Keratinocyte (primary cell): ENCODE data around the gene LGI4. TPM values are rescaled to one million over a fixed set of nuclear protein-coding genes. Genes with fewer than 3 reads are reported as not detected.

Experiments
- DNase-seq: peaks from one replicate; pipeline ENCODE4 v3.0.0-alpha.2; 2011; ENCODE audit warnings: low read depth, missing footprints, low spot score
- FAIRE-seq: peaks from 2 replicates; lab custom pipeline; 2011; peaks lifted over from hg19 to GRCh38; lab: Jason Lieb, UNC
- H2AFZ ChIP-seq: 2 replicates; pipeline ENCODE4 v1.6.0; 2012; ENCODE audit warnings: low read length, control low read depth, inconsistent platforms; ENCODE audit not compliant: control insufficient read depth
- H3K27ac ChIP-seq: 2 replicates; pipeline ENCODE4 v1.5.1; 2011; ENCODE audit warnings: low read length; ENCODE audit not compliant: control insufficient read depth, insufficient read depth
- H3K27me3 ChIP-seq: 3 replicates; pipeline ENCODE4 v1.6.0; 2011; ENCODE audit warnings: low read length; ENCODE audit not compliant: control insufficient read depth, insufficient read depth; ENCODE audit errors: extremely low read depth
- H3K36me3 ChIP-seq, 2 experiments: 2 replicates in 1 of 2; 3 replicates in 1 of 2; pipeline ENCODE4 v1.5.1; 2011; ENCODE audit warnings: low read length in 2 of 2, mild to moderate bottlenecking in 1 of 2; ENCODE audit not compliant: control insufficient read depth in 2 of 2, insufficient read depth in 2 of 2; ENCODE audit errors: extremely low read depth in 1 of 2
- H3K4me1 ChIP-seq: 3 replicates; pipeline ENCODE4 v1.5.1; 2011; ENCODE audit warnings: low read length; ENCODE audit not compliant: control insufficient read depth, insufficient read depth; ENCODE audit errors: extremely low read depth
- H3K4me2 ChIP-seq: 3 replicates; pipeline ENCODE4 v1.6.0; 2011; ENCODE audit warnings: low read depth, low read length; ENCODE audit not compliant: control insufficient read depth, insufficient read depth; ENCODE audit errors: extremely low read depth
- H3K4me3 ChIP-seq, 3 experiments: fragments of 200-600 bp in 1 of 3; sonication (generic) in 1 of 3; 2 replicates in 2 of 3; 3 replicates in 1 of 3; pipeline ENCODE4 v1.5.1; 2011 to 2016; ENCODE audit warnings: low read length in 3 of 3, mild to moderate bottlenecking in 3 of 3, control low read depth in 2 of 3, inconsistent platforms in 1 of 3, low read depth in 1 of 3, mixed read lengths in 1 of 3, mixed run types in 1 of 3, moderate library complexity in 1 of 3; ENCODE audit not compliant: control insufficient read depth in 2 of 3, insufficient read depth in 2 of 3; ENCODE audit errors: extremely low read depth in 1 of 3
- H3K79me2 ChIP-seq: 2 replicates; pipeline ENCODE4 v1.6.0; 2012; ENCODE audit warnings: low read length; ENCODE audit not compliant: control insufficient read depth, insufficient read depth
- H3K9ac ChIP-seq: 3 replicates; pipeline ENCODE4 v1.6.0; 2011; ENCODE audit warnings: low read length; ENCODE audit not compliant: control insufficient read depth, insufficient read depth; ENCODE audit errors: extremely low read depth
- H3K9me1 ChIP-seq: 3 replicates; pipeline ENCODE4 v1.6.0; 2011; ENCODE audit warnings: low read length; ENCODE audit not compliant: control insufficient read depth, insufficient read depth; ENCODE audit errors: extremely low read depth
- H3K9me3 ChIP-seq: 2 replicates; pipeline ENCODE4 v1.5.1; 2012; ENCODE audit warnings: low read depth, low read length; ENCODE audit not compliant: control insufficient read depth
- H4K20me1 ChIP-seq: 3 replicates; pipeline ENCODE4 v1.6.0; 2011; ENCODE audit warnings: low read length; ENCODE audit not compliant: control insufficient read depth, insufficient read depth; ENCODE audit errors: extremely low read depth
- EZH2 ChIP-seq: IDR thresholded peaks from one replicate; pipeline ENCODE4 v1.6.1; 2012; ENCODE audit warnings: inconsistent platforms, mild to moderate bottlenecking, low read length, moderate library complexity
- dilution Hi-C: fragments of 300-500 bp; cut with MboI; formaldehyde crosslinking; loops from one replicate; pipeline ENCODE4 v1.7.0; 2020; ENCODE audit warnings: low sequenced_read_pairs; ENCODE audit not compliant: extremely low pct_ligation_motif_present
- polyA plus RNA-seq, 5 experiments: library from polyadenylated mRNA; depleted of rRNA in 3 of 5; stranded (reverse) in 3 of 5; stranded (forward) in 1 of 5; unstranded in 1 of 5; fragments of >200 nt; gene quantifications; 1 replicate in 1 of 5; 2 replicates in 3 of 5; 3 replicates in 1 of 5; pipeline versions ENCODE4 v1.2.1 to v1.2.3, GENCODE V29; 2011 to 2012; ENCODE audit warnings: missing spikeins in 2 of 5, low read depth in 1 of 5, low replicate concordance in 1 of 5
- TF ChIP-seq, protein P1 (sequence below), 3 experiments: IDR thresholded peaks in 1 of 3; conservative IDR thresholded peaks in 1 of 3; optimal IDR thresholded peaks in 1 of 3; 2 replicates in 2 of 3; 3 replicates in 1 of 3; pipeline versions ENCODE3 to v1.5.1; 2011; ENCODE audit warnings: low read length in 3 of 3, mild to moderate bottlenecking in 3 of 3, moderate library complexity in 2 of 3, control low read depth in 1 of 3, inconsistent platforms in 1 of 3; ENCODE audit not compliant: insufficient read depth in 2 of 3; ENCODE audit errors: extremely low read depth in 1 of 3

LGI4 gene
- polyA plus RNA-seq, 1 donor (not counting 4 experiments of a cell fraction or from before 2014, with no cell fraction given) = 0.01 TPM

DNA sequence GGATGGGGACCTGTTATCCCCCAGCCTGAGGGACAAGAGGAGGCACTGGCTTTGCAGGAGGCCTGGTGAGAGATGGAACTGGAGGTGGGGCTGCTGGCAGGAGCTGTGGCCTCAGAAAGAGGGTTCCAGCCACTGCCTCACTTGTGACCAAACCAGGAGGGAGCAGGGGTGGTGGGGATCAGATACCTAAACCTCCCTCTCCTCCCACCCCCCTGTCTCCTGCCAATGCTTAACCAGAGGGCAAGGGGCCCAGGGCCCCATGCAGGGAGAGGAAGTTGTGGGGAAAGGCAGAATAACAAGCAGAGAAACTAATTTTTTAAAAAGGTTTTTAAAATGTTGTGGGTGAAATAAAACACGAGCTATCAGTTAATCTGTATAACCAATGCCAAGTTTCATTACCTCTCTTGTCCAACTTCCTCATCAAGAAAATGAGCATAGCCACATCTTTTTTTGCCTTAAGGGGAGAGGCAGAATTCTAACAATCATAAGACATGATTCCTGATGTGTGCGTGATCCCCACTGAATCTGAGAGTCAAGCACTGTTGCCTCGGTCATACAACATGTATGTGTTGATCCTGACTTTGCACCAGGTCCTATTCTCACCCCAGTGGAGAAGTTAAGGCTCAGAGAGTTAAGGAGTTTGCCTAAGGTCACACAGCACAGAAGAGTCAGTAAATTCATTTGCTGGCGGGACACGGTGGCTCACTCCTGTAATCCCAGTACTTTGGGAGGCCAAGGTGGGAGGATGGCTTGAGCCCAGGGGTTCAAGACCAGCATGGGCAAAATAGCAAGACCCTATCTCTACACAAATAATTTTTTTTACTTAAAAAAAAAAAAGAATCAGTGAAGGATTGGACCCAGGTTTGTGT lies 32.6 kb upstream of the LGI4 start:
- H3K4me3 ChIP-seq = no peak overlapping the region
- DNase-seq (no peak), FAIRE-seq (peak; percentile 46)
- H2AFZ ChIP-seq = no peak overlapping the region
- H3K27ac ChIP-seq = peak overlapping the region; percentile 55
- H3K4me1 ChIP-seq = peaks cover 45% of the 10 kb centered on the region
- no peaks in the 10 kb centered on the region for H4K20me1 ChIP-seq
- H3K79me2 ChIP-seq = peaks cover 3% of the 10 kb centered on the region
- peaks cover 3% of the 10 kb centered on the region for H3K9me1 ChIP-seq
- no peak for TF ChIP-seq EZH2
- TF ChIP-seq, protein P1, sequence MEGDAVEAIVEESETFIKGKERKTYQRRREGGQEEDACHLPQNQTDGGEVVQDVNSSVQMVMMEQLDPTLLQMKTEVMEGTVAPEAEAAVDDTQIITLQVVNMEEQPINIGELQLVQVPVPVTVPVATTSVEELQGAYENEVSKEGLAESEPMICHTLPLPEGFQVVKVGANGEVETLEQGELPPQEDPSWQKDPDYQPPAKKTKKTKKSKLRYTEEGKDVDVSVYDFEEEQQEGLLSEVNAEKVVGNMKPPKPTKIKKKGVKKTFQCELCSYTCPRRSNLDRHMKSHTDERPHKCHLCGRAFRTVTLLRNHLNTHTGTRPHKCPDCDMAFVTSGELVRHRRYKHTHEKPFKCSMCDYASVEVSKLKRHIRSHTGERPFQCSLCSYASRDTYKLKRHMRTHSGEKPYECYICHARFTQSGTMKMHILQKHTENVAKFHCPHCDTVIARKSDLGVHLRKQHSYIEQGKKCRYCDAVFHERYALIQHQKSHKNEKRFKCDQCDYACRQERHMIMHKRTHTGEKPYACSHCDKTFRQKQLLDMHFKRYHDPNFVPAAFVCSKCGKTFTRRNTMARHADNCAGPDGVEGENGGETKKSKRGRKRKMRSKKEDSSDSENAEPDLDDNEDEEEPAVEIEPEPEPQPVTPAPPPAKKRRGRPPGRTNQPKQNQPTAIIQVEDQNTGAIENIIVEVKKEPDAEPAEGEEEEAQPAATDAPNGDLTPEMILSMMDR (optimal IDR thresholded peaks at IDR 0.05 in 1 of 3, IDR thresholded peaks at IDR 0.05 in 1 of 3, conservative IDR thresholded peaks at IDR 0.05 in 1 of 3; ENCODE audit: extremely low read depth in 1 of 3, insufficient read depth in 2 of 3, low read length in 3 of 3) = no peak
- peak overlapping the region; percentile 26 for H3K4me2 ChIP-seq
- dilution Hi-C loops = no loop called here
- H3K9ac ChIP-seq = no peak overlapping the region
- peaks cover 31% of the 10 kb centered on the region for H3K9me3 ChIP-seq
- no peaks in the 10 kb centered on the region for H3K27me3 ChIP-seq
- H3K36me3 ChIP-seq = peaks cover 17 to 41% of the 10 kb centered on the region in 2 experiments

GRCh38 chr19:35166100-35167063 lies 31.5 kb upstream of the LGI4 start:
- Histone ChIP-seq H3K27ac (no peak overlapping the region), H3K9me3 (peaks cover 34% of the 10 kb centered on the region), H3K4me2 (no peak overlapping the region), H3K27me3 (no peaks in the 10 kb centered on the region), H2AFZ (no peak overlapping the region), H3K9me1 (peaks cover 3% of the 10 kb centered on the region), H3K9ac (no peak overlapping the region), H3K36me3 (peaks cover 22 to 52% of the 10 kb centered on the region in 2 experiments), H3K4me3 (peak overlapping the region in 1 of 3 experiments; percentile 8), H3K4me1 (peaks cover 45% of the 10 kb centered on the region), H3K79me2 (peaks cover 3% of the 10 kb centered on the region), H4K20me1 (no peaks in the 10 kb centered on the region)
- no peak for DNase-seq
- TF ChIP-seq, protein P1 (optimal IDR thresholded peaks at IDR 0.05 in 1 of 3, IDR thresholded peaks at IDR 0.05 in 1 of 3, conservative IDR thresholded peaks at IDR 0.05 in 1 of 3; ENCODE audit: extremely low read depth in 1 of 3, insufficient read depth in 2 of 3, low read length in 3 of 3) = no peak
- TF ChIP-seq EZH2 = no peak
- dilution Hi-C loops = no loop called here
- peak; percentile 39 for FAIRE-seq
